ENCODE measurements around the gene SORBS2. TPM values are rescaled to one million over a fixed set of nuclear protein-coding genes. Genes with fewer than 3 reads are reported as not detected.

Gene SORBS2
- total RNA-seq, 1 experiment from 2014 or later = 44.5 TPM

DNA sequence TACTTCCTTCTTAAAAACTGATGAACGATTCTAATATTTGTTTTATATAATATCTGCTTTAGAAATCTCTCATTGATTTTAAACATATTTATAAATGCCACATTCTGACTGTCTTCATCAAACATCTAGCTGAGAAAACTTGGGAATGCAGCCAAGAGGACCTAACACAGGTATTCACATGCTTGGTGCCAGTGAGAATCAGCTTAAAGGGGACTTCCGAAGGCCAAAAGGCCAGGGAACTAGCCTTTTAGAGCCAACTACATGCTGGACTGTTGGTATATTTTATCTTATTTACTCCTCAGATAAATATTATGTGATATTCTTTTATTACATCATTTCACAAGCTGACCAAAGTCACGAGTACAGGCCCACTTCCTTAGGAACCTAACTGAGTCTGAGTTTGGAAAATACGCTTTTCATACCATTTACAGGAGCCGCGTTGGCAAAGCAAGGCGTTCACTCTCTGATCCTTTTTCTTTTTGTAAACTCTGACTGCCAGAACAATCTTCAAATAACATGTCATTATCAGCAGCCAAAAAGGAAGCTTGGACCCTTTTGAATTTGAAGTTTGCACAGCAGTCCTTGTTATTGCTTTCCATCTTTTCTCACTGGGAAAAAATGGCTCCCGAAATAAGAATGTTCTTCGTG is 235.6 kb downstream of the SORBS2 start:
- TF ChIP-seq KAT7 (CRISPR knock-in tag; IDR thresholded peaks at IDR 0.05; ENCODE audit: borderline replicate concordance) = no peak
- TF ChIP-seq, protein P1, sequence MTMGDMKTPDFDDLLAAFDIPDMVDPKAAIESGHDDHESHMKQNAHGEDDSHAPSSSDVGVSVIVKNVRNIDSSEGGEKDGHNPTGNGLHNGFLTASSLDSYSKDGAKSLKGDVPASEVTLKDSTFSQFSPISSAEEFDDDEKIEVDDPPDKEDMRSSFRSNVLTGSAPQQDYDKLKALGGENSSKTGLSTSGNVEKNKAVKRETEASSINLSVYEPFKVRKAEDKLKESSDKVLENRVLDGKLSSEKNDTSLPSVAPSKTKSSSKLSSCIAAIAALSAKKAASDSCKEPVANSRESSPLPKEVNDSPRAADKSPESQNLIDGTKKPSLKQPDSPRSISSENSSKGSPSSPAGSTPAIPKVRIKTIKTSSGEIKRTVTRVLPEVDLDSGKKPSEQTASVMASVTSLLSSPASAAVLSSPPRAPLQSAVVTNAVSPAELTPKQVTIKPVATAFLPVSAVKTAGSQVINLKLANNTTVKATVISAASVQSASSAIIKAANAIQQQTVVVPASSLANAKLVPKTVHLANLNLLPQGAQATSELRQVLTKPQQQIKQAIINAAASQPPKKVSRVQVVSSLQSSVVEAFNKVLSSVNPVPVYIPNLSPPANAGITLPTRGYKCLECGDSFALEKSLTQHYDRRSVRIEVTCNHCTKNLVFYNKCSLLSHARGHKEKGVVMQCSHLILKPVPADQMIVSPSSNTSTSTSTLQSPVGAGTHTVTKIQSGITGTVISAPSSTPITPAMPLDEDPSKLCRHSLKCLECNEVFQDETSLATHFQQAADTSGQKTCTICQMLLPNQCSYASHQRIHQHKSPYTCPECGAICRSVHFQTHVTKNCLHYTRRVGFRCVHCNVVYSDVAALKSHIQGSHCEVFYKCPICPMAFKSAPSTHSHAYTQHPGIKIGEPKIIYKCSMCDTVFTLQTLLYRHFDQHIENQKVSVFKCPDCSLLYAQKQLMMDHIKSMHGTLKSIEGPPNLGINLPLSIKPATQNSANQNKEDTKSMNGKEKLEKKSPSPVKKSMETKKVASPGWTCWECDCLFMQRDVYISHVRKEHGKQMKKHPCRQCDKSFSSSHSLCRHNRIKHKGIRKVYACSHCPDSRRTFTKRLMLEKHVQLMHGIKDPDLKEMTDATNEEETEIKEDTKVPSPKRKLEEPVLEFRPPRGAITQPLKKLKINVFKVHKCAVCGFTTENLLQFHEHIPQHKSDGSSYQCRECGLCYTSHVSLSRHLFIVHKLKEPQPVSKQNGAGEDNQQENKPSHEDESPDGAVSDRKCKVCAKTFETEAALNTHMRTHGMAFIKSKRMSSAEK (CRISPR knock-in tag; IDR thresholded peaks at IDR 0.05; ENCODE audit: borderline replicate concordance) = no peak
- TF ChIP-seq JAZF1 (CRISPR knock-in tag; IDR thresholded peaks at IDR 0.05) = no peak
- TF ChIP-seq NR2C2 (CRISPR knock-in tag; IDR thresholded peaks at IDR 0.05) = no peak
- no peak for TF ChIP-seq EMX1 (CRISPR knock-in tag; IDR thresholded peaks at IDR 0.05)
- no peak for TF ChIP-seq NR3C1 (CRISPR knock-in tag; conservative IDR thresholded peaks at IDR 0.05; ENCODE audit: low read depth)
- no peak for TF ChIP-seq ATF1 (CRISPR knock-in tag; IDR thresholded peaks at IDR 0.05)
- TF ChIP-seq, protein P2, sequence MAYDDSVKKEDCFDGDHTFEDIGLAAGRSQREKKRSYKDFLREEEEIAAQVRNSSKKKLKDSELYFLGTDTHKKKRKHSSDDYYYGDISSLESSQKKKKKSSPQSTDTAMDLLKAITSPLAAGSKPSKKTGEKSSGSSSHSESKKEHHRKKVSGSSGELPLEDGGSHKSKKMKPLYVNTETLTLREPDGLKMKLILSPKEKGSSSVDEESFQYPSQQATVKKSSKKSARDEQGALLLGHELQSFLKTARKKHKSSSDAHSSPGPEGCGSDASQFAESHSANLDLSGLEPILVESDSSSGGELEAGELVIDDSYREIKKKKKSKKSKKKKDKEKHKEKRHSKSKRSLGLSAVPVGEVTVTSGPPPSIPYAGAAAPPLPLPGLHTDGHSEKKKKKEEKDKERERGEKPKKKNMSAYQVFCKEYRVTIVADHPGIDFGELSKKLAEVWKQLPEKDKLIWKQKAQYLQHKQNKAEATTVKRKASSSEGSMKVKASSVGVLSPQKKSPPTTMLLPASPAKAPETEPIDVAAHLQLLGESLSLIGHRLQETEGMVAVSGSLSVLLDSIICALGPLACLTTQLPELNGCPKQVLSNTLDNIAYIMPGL (CRISPR knock-in tag; IDR thresholded peaks at IDR 0.05) = no peak
- Mint-ChIP-seq H3K27me3 (ENCODE audit: low read depth) (no peaks in the 10 kb centered on the region; the same call in 1 of the 2 replicates), H3K4me1 (peaks cover 9% of the 10 kb centered on the region), H3K36me3 (no peaks in the 10 kb centered on the region), H3K27ac (no peak overlapping the region), H3K9me3 (peaks cover 7% of the 10 kb centered on the region), H3K4me3 (no peak overlapping the region)
- ChIA-PET CTCF (interaction anchor here (1.1 kb wide), 1 partner anchor 21 kb away, joined by 3 read pairs; no protein-coding TSS in a partner anchor), POLR2A (no interaction called here)
- ATAC-seq = no peak
- no peak for DNase-seq (ENCODE audit: low spot score)

DNA sequence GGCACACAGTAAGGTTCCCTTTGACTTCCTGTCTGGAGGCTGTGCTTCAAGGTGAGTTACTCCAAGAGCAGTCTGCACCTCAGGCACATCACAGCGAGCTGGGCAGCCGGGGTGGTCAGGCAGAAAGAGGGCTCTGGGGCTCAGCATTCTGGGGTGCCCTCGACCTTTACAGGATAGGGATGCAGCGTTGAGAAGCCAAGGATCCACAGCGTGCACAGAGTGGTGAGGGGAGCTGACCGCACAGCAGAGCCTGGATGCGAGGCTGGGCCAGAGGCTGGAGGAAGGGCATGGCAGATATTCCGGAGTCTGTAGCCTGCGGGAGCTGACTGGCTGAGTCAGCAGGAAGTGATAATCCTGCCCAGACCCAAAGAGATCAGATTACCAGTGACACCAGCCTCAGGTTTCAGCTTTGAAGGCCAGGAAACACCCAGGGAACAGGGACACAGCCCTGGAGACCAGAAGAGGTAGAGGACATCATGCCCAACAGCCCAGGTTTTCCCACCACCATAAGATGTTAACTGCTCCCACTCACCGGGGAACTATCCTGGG is 238.3 kb downstream of the SORBS2 start:
- peak; percentile 73; the same call in 1 of the 2 replicates for TF ChIP-seq FOXK1 (CRISPR knock-in tag; IDR thresholded peaks at IDR 0.05)
- TF ChIP-seq TEAD1 (CRISPR knock-in tag; IDR thresholded peaks at IDR 0.05) = no peak
- no peak for TF ChIP-seq SMAD4 (CRISPR knock-in tag; IDR thresholded peaks at IDR 0.05)
- TF ChIP-seq JUN (CRISPR knock-in tag; IDR thresholded peaks at IDR 0.05) = no peak
- TF ChIP-seq CBFB (CRISPR knock-in tag; IDR thresholded peaks at IDR 0.05; ENCODE audit: low read depth) = no peak
- TF ChIP-seq ETV6 (CRISPR knock-in tag; IDR thresholded peaks at IDR 0.05) = peak; percentile 54; the same call in 1 of the 2 replicates
- TF ChIP-seq, protein P3, sequence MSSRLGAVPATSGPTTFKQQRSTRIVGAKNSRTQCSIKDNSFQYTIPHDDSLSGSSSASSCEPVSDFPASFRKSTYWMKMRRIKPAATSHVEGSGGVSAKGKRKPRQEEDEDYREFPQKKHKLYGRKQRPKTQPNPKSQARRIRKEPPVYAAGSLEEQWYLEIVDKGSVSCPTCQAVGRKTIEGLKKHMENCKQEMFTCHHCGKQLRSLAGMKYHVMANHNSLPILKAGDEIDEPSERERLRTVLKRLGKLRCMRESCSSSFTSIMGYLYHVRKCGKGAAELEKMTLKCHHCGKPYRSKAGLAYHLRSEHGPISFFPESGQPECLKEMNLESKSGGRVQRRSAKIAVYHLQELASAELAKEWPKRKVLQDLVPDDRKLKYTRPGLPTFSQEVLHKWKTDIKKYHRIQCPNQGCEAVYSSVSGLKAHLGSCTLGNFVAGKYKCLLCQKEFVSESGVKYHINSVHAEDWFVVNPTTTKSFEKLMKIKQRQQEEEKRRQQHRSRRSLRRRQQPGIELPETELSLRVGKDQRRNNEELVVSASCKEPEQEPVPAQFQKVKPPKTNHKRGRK (CRISPR knock-in tag; IDR thresholded peaks at IDR 0.05; ENCODE audit: borderline replicate concordance) = no peak
- no peak for TF ChIP-seq FOXJ3 (CRISPR knock-in tag; IDR thresholded peaks at IDR 0.05; ENCODE audit: borderline replicate concordance)
- TF ChIP-seq, protein P4, sequence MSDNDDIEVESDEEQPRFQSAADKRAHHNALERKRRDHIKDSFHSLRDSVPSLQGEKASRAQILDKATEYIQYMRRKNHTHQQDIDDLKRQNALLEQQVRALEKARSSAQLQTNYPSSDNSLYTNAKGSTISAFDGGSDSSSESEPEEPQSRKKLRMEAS (CRISPR knock-in tag; IDR thresholded peaks at IDR 0.05) = 0 out of 2 replicates have a peak, but pooled peaks have one; percentile 30
- TF ChIP-seq CREB1 (CRISPR knock-in tag; IDR thresholded peaks at IDR 0.05) = no peak
- no peak for TF ChIP-seq EMX1 (CRISPR knock-in tag; IDR thresholded peaks at IDR 0.05)
- TF ChIP-seq TCF7 (CRISPR knock-in tag; IDR thresholded peaks at IDR 0.05; ENCODE audit: low read depth) = no peak
- peak; percentile 64; the same call in 1 of the 2 replicates for TF ChIP-seq FOXP1 (CRISPR knock-in tag; IDR thresholded peaks at IDR 0.05; ENCODE audit: borderline replicate concordance)
- peak; percentile 62; the same call in 1 of the 2 replicates for TF ChIP-seq NFE2L1 (CRISPR knock-in tag; IDR thresholded peaks at IDR 0.05)
- TF ChIP-seq, protein P5, sequence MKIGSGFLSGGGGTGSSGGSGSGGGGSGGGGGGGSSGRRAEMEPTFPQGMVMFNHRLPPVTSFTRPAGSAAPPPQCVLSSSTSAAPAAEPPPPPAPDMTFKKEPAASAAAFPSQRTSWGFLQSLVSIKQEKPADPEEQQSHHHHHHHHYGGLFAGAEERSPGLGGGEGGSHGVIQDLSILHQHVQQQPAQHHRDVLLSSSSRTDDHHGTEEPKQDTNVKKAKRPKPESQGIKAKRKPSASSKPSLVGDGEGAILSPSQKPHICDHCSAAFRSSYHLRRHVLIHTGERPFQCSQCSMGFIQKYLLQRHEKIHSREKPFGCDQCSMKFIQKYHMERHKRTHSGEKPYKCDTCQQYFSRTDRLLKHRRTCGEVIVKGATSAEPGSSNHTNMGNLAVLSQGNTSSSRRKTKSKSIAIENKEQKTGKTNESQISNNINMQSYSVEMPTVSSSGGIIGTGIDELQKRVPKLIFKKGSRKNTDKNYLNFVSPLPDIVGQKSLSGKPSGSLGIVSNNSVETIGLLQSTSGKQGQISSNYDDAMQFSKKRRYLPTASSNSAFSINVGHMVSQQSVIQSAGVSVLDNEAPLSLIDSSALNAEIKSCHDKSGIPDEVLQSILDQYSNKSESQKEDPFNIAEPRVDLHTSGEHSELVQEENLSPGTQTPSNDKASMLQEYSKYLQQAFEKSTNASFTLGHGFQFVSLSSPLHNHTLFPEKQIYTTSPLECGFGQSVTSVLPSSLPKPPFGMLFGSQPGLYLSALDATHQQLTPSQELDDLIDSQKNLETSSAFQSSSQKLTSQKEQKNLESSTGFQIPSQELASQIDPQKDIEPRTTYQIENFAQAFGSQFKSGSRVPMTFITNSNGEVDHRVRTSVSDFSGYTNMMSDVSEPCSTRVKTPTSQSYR (CRISPR knock-in tag; IDR thresholded peaks at IDR 0.05) = no peak
- 0 out of 2 replicates have a peak, but pooled peaks have one; percentile 11 for TF ChIP-seq SP1 (CRISPR knock-in tag; conservative IDR thresholded peaks at IDR 0.05)
- Mint-ChIP-seq H3K4me1 (peaks cover 9% of the 10 kb centered on the region), H3K27ac (peak overlapping the region; percentile 22), H3K9me3 (no peaks in the 10 kb centered on the region), H3K27me3 (ENCODE audit: low read depth) (no peaks in the 10 kb centered on the region; the same call in 1 of the 2 replicates), H3K36me3 (no peaks in the 10 kb centered on the region), H3K4me3 (peak overlapping the region; percentile 2; the same call in 1 of the 2 replicates)
- ATAC-seq = peak; percentile 98
- peak; percentile 41 for DNase-seq (ENCODE audit: low spot score)
- ChIA-PET CTCF (interaction anchor here (0.7 to 1.0 kb wide), 3 partner anchors 24 to 439 kb away, joined by 3 to 4 read pairs (median 3); no protein-coding TSS in a partner anchor), POLR2A (interaction anchor here (0.7 kb wide), 1 partner anchor 31 kb away, joined by 3 read pairs; no protein-coding TSS in a partner anchor)

Measured in WTC11 (cell line).